Measurements from ENCODE around the gene RIMBP3C.
"Not testable (repeated sequence)": the region's sequence is repeated elsewhere in the genome, so short reads cannot be mapped to it uniquely, and the experiment has no call there.

Gene RIMBP3C

GRCh38 chr22:21531525-21531924, 19.7 kb downstream of the RIMBP3C start:
- DNase-seq (ENCODE audit: low read depth) = not testable (repeated sequence)

- DNase-seq (ENCODE audit: low read depth) = not testable (repeated sequence)
These were observed 24.4 kb downstream of the RIMBP3C start for GRCh38 chr22:21526705-21527500.

- not testable (repeated sequence) for DNase-seq (ENCODE audit: low read depth)
These were observed 34.1 kb downstream of the RIMBP3C start for GRCh38 chr22:21516970-21517764.

- not testable (repeated sequence) for DNase-seq (ENCODE audit: low read depth)
These were observed 34.7 kb downstream of the RIMBP3C start for GRCh38 chr22:21516522-21516921.

- not testable (repeated sequence) for DNase-seq (ENCODE audit: low read depth)
These were observed 36.0 kb downstream of the RIMBP3C start for GRCh38 chr22:21515234-21515633.

GRCh38 chr22:21514117-21514516, 37.1 kb downstream of the RIMBP3C start:
- DNase-seq (ENCODE audit: low read depth) = not testable (repeated sequence)

GRCh38 chr22:21512022-21512421, 39.2 kb downstream of the RIMBP3C start:
- DNase-seq (ENCODE audit: low read depth) = not testable (repeated sequence)

GRCh38 chr22:21510397-21510796, 40.9 kb downstream of the RIMBP3C start:
- not testable (repeated sequence) for DNase-seq (ENCODE audit: low read depth)

GRCh38 chr22:21499623-21500506, 51.4 kb downstream of the RIMBP3C start:
- not testable (repeated sequence) for DNase-seq (ENCODE audit: low read depth)

- not testable (repeated sequence) for DNase-seq (ENCODE audit: low read depth)
These were observed 52.8 kb downstream of the RIMBP3C start for GRCh38 chr22:21498489-21498888.

GRCh38 chr22:21497984-21498383, 53.3 kb downstream of the RIMBP3C start:
- DNase-seq (ENCODE audit: low read depth) = not testable (repeated sequence)
